ENCODE results near the gene DDX43. TPM values are rescaled to one million over a fixed set of nuclear protein-coding genes. Genes with fewer than 3 reads are reported as not detected.

The DDX43 gene
- total and polyA plus RNA-seq, 2 of the 4 experiments (the other 2 are of a cell fraction), result 0.07 TPM; not detected in 1

- BruUV-seq (replicated peaks), result no TSS peak
- ChIA-PET POLR2A (ENCODE audit: unreplicated experiment) (no interaction called here), CTCF (interaction anchor here (0.6 kb wide), 1 partner anchor 11 kb away, joined by 4 read pairs; no protein-coding TSS in a partner anchor)
- Histone ChIP-seq H3K4me3 (ENCODE audit: insufficient read depth, low read depth, low read length) (no peak overlapping the region), H3K9me3 (ENCODE audit: control insufficient read depth, insufficient read depth, low read length) (peaks cover 2% of the 10 kb centered on the region; the same call in 1 of the 2 replicates), H3K36me3 (ENCODE audit: control insufficient read depth, insufficient read depth, low read length) (no peaks in the 10 kb centered on the region), H3K23ac (ENCODE audit: low read depth, low read length) (no peak overlapping the region), H2BK20ac (ENCODE audit: low read depth, low read length) (no peak overlapping the region), H3K4ac (ENCODE audit: low read depth, low read length) (no peak overlapping the region), H3K14ac (replicated peaks; ENCODE audit: low read depth, low read length) (no peak overlapping the region), H3K9ac (ENCODE audit: low read depth, low read length) (no peak overlapping the region), H2AK5ac (ENCODE audit: low read depth, low read length) (no peak overlapping the region), H2BK120ac (ENCODE audit: low read depth, low read length) (no peak overlapping the region), H2BK5ac (ENCODE audit: low read depth, low read length, poor library complexity, severe bottlenecking) (no peak overlapping the region), H3K9me1 (ENCODE audit: insufficient read depth, low read length) (no peaks in the 10 kb centered on the region), H2BK15ac (ENCODE audit: low read depth, low read length) (no peak overlapping the region), H3K18ac (ENCODE audit: low read depth, low read length) (no peak overlapping the region), H3K4me1 (ENCODE audit: control insufficient read depth, insufficient read depth, low read length) (no peaks in the 10 kb centered on the region), H3K4me2 (ENCODE audit: low read depth, low read length) (no peak overlapping the region), H4K5ac (ENCODE audit: low read depth, low read length) (no peak overlapping the region), H4K20me1 (ENCODE audit: insufficient read depth, low read length) (no peaks in the 10 kb centered on the region), H4K8ac (ENCODE audit: low read depth in 2 of 2, low read length in 2 of 2) (no peak overlapping the region), H4K91ac (ENCODE audit: insufficient read depth, low read depth, low read length) (no peak overlapping the region), H3K27me3 (ENCODE audit: control insufficient read depth, insufficient read depth, low read length) (peaks cover 3% of the 10 kb centered on the region), H3K56ac (ENCODE audit: extremely low read depth, insufficient read depth, low read length) (no peak overlapping the region), H3K27ac (ENCODE audit: insufficient read depth, low read length) (no peak overlapping the region), H2AFZ (replicated peaks; ENCODE audit: low read length, poor library complexity) (no peak overlapping the region), H2AK9ac (replicated peaks; ENCODE audit: low read depth, low read length, poor library complexity) (no peak overlapping the region), H3K79me1 (ENCODE audit: low read depth in 1 of 2, low read length in 2 of 2) (no peaks in the 10 kb centered on the region)
- ATAC-seq (ENCODE audit: low read depth), result no peak
- intact Hi-C loops (cut with micrococcal nuclease), result no loop called here
- no peak for DNase-seq
- in situ Hi-C loops (cut with MboI; ENCODE audit: low sequenced_read_pairs), result no loop called here
- WGBS, 2 experiments (ENCODE audit: extremely low coverage in 2 of 2, insufficient read length in 1 of 2), result 83% methylated on average over 2 of the region's 9 CpGs; no CpG with 5 or more reads in 1 of the 2 experiments
- no peak for TF ChIP-seq MXI1 (IDR thresholded peaks at IDR 0.05; ENCODE audit: borderline replicate concordance, low read depth, low read length)
- TF ChIP-seq ELK1 (IDR thresholded peaks at IDR 0.05; ENCODE audit: borderline replicate concordance, low read depth, low read length), result no peak
- no peak for TF ChIP-seq RCOR1 (IDR thresholded peaks at IDR 0.05; ENCODE audit: insufficient replicate concordance, low read length)
- dilution Hi-C loops (cut with HindIII; ENCODE audit: low sequenced_read_pairs, unreplicated experiment), result no loop called here
Observed at GRCh38 chr6:73364549-73364948, 30.1 kb upstream of the DDX43 start.

All from IMR-90 (cell line).